ENCODE data around the gene B3GAT1.

DNA sequence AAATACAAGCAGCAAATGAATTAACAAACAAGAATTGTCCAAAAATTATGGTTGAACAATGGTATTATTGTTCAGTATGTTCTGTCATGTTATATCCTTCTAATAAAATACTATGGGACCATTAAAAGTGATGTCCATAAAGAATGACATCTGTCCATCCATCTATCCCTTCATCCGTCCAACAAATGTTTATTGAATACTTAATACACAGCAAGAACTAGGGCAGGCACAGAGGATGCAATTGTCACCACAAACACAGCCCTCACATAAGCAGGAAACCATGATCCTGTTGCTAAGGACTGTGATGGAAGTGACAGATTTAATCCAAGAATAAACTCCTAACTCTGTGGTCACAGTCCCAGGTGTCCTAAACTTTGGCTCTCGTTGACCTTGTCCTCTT lies 20.7 kb upstream of the B3GAT1 start:
- TF ChIP-seq POLR2A (IDR thresholded peaks at IDR 0.05) (no peak), POLR2AphosphoS5 (IDR thresholded peaks at IDR 0.05) (no peak), EP300 (IDR thresholded peaks at IDR 0.05) (no peak)
- TF ChIP-seq, protein P1, sequence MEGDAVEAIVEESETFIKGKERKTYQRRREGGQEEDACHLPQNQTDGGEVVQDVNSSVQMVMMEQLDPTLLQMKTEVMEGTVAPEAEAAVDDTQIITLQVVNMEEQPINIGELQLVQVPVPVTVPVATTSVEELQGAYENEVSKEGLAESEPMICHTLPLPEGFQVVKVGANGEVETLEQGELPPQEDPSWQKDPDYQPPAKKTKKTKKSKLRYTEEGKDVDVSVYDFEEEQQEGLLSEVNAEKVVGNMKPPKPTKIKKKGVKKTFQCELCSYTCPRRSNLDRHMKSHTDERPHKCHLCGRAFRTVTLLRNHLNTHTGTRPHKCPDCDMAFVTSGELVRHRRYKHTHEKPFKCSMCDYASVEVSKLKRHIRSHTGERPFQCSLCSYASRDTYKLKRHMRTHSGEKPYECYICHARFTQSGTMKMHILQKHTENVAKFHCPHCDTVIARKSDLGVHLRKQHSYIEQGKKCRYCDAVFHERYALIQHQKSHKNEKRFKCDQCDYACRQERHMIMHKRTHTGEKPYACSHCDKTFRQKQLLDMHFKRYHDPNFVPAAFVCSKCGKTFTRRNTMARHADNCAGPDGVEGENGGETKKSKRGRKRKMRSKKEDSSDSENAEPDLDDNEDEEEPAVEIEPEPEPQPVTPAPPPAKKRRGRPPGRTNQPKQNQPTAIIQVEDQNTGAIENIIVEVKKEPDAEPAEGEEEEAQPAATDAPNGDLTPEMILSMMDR (IDR thresholded peaks at IDR 0.05), result no peak
